Lung microvascular endothelial cell (primary cell): ENCODE data around the gene SEMA4D. TPM values are rescaled to one million over a fixed set of nuclear protein-coding genes. Genes with fewer than 3 reads are reported as not detected.

Source experiments
- DNase-seq, 2 donors: peaks; one replicate each; pipeline versions ENCODE4 v3.0.0 to v3.0.0-alpha.2; 2010; ENCODE audit warnings: low read depth in 2 of 2
- total RNA-seq: library from RNA; depleted of rRNA; stranded (reverse); fragments of >200 nt; gene quantifications from 2 replicates; pipeline ENCODE4 v1.2.1, GENCODE V29; 2014

SEMA4D gene
- total RNA-seq, 1 donor from 2014 or later, result 3.4 TPM

DNA sequence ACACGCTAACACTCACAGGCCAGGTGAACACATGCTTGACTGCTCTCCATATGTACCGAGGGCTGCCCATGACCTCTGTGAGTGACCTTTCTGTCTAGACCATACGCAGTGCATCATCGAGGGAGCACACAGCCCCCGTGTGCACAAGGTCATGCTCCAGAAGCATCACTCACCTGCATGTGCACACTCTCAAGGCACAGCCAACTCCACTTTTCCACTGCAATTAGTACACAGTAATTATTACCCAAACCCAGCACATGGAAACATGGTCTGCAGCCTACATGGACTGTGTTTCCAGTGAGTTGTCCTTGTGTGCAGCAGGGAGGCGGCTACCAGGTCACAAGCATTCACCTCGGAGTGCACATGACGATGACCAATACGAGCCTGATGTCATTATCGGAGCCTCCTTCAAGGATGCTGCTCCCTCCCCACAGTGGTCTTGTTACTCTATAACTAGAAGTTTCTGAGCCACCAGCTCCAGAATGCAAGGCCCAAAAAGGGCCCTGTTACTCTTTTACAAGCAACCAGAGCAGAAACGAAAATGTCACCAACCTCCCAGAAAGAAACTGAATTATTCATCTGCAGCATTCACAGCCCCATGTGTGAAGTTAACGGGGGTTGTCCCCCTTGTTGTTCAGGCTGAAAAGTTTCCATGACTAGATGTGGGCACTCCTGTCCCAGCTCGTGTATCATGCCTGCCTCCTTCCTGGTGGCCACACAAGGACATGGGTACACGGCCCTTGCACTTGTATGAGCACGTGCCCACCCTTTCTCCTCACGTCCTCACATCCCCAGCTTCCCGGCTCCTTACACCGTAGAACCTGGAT, 31.2 kb downstream of the SEMA4D start:
- no peak for DNase-seq

DNA sequence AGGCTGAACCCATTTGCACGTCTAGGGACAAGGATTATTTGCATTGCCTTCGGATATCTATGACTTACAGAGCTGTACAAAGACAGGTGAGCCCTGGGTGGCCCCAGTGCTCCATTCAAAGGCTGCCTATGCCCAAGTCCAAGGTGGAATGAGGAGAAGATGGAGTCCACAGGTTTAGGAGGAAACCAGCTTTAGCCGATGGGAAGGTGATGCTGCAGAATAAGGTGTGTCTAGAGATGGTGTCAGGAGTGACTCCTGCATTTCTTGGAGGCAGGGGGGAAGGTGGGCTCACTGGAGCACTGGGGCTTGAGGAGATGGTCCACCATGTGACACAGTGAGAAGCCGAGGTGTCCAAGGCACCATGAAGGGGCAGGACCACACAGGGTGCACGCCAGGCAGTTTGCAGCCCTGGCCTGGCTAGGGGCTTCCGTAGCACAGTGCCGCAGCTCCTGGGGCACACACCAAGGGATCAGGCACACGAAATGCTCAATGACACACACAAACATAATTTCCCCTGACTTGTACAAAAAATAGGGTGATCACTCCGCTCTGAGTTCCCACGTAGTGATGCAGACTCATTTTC, 32.1 kb downstream of the SEMA4D start:
- no peak for DNase-seq

DNA sequence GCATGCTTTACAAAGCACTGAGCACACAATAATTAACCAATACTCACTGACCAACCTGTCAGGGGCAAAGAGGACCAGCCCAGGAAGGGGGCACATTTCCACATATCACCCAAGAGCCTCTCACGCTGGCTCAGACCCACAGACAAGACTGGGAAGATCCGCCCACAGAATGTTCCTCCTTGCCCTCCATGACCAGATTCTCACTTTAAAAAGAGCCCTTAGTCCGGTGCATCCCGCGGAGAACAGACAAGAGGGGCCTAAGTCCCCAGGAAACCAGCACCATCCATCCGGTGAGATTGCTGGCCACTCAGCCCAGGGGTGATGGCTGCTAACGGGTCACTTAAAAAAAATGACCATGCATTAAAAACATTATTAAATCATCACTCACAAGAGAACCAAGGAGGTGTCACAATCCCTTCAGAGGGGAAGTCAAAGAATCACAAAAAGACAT, 32.9 kb downstream of the SEMA4D start:
- DNase-seq, result no peak

- DNase-seq, result no peak
Observed at GRCh38 chr9:89464300-89464901, 33.5 kb downstream of the SEMA4D start.

DNA sequence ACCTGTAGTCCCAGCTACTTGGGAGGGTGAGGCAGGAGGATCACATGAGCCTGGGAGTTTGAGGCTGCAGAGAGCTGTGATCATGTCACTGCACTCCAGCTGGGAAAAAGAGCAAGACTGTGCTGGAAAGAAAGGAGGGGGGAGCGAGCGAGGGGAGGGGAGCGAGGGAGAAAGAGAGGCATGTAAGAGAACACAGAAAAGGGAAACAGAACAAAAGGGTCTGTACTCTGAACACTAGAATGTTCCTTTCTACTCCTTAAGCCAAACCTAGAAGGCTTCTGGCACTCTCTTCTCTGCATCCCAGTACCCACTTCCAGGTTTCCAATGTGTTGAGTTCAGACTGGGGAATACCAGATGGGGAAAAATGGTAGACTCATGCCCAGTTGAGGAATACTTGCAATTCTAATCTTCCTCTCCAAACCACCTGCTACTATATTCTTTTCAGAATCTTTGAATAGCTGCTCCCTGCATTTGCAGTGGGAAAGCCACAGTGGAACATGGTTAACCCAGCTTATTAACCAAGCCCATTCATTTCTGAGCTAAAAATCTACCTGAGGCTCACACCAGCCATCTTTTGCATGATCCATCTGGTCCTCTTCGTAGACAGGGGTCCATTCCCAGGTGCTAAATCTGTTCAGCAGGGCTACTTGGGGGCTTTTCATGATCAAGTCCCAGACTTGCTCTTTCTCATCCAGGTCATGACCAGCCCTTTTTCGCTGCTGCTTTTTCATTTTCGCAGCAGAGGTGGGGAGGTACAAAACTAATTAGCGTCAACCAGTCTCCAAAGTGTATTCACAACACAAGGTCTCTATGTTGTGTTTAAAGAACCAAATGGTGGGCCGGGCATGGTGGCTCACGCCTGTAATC, 34.9 kb downstream of the SEMA4D start:
- no peak for DNase-seq

DNA sequence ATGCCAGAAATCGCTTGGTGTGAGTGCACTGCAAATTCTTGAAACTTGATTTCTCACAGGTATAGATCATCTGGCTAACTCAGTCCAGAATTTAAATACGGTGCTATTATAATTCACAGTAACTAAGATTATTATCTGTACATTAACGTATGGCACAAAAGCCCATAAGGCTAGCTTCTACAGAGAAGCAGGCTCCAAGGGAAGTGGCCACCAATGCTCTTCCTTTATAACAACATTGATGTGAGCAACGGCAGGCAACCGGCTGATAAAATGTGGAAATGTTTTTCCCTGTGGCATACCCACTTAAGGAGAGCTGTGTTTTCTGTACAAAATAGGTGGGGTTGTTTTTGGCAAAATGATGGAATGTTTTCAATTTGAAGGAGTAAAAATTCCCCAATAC, 35.7 kb downstream of the SEMA4D start:
- no peak for DNase-seq

GRCh38 chr9:89461265-89461664, 36.6 kb downstream of the SEMA4D start:
- DNase-seq, result peak; percentile 19 to 38

DNA sequence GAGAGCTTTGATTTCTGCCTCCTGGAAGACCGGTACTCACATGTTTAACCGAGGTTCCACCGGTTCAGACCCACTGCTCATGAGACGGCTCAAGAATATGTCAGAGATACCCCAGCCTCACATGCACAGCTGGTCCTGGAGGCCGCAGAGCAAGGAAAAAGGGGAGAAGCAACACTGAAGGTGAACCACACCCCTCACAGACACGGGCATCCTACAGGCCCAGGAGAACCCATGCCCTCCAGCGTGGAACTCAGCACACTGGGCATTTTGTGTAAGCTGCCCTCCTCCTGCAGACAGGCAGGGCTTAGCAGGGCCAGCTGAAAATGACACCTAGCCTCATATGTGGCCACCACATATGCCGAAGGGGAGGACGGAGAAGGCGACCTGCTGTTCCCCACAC, 37.4 kb downstream of the SEMA4D start:
- no peak for DNase-seq

DNA sequence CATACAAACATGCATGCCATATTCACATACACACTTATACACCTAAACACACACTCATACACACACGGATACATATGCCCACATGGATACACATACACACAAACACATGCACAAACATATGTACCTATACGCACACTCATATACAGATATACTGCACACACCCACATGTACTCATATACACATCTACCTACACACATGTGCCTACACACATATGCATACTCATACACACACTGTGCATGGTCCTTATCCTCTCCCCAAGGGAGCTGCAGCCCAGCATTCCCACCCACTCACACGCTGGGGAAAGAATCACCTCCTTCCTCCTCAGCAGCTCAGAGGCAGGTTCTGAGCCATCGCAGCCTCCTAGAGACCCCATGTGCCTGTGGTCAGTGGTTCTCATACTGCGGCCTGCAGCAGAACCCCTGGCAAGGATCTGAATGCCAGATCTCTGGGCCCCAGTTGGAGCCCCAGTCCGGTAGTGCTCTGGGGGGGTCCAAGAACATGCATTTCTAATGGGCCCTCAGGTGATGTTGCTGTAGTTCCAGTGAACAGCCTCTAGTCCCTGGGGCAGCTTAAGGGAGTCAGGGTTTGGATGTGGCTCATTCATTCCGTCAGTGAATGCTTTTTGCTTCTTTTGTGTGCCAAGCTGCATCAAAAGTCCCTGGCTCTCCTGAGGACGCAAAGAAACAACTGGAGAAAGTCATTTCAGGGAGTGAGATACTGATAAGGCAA, 39.0 kb downstream of the SEMA4D start:
- no peak for DNase-seq

DNA sequence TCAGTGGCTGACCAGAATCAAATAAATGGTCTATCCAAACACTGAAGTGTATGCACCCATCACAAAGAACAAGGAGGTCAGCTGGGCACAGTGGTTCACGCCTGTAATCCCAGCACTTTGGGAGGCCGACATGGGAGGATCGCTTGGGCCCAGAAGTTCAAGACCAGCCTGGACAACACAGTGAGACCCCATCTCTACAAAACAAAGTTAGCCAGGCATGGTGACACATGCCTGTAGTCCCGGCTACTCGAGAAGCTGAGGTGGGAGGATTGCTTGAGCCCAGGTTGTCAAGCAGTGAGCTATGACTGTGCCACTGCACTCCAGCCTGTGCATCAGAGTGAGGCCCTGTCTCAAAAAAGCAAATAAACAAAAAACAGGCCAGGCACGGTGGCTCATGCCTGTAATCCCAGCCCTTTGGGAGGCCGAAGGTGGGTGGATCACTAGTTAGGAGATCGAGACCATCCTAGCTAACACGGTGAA, 40.5 kb downstream of the SEMA4D start:
- no peak for DNase-seq

DNA sequence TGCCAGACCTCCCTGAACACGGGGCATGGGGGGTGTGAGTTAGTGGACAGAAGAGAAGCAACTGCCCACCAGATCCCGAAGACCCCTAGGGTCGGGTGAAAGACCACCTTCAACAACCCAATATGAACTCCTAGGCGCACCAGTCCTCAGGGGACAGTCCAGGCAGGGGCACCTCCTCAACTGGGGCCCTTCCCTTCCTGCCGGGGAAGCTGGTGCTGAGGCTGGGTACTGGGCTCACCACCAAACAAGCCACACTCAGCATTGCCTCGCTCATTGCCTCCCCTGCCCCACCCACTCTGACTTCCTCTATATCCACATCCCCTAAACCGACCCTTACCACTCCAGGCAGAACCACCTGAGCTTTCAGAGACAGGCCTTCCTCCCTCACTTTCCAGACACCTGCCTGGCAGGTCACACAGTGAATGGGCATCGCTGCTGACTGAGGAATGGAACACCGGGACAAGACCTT, 42.5 kb downstream of the SEMA4D start:
- no peak for DNase-seq

DNA sequence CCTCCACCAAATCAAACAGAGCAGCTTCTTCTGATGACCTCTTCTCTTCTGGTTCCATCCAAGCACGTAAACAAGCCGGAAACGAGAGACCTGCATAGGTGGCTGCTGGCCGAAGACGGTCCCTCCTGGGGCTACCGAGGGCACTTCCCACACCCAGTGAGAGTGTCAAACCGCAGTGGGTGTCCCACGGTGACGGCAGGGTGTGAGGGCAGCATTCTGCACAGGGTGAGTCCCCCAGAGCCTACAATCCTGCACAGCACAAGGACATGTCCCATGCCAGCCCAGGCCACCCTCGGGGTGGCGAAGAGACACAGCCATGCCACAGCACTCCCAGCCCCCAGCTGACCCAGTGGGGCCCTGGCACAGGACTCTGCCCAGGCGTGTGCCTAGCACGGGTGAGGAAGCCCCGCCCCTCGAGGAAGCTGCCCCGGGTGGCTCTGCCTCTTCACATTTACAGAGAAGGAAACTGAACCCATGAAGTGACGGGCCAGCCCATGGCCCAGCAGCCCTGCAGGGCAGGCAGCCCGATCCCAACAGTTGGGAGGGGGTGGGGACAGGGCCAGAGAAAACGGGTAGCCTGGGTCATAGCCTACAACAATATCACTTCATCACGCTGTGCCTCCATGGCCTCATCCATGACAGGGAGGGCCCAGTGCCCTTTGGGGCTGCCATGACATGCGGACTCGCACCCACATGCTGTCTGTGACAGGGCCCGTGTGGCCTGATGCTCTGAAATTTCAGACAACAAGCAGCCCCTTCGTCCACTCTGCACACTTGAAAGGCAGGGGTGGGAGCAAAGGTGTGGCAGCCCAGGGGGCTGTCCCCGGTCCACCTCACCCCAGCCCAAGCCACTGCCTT, 43.2 kb downstream of the SEMA4D start:
- no peak for DNase-seq

- no peak for DNase-seq
Observed at GRCh38 chr9:89453452-89453851, 44.5 kb downstream of the SEMA4D start.

- peak in 1 of 2 donors; percentile 18 for DNase-seq
Observed at GRCh38 chr9:89452561-89452960, 45.4 kb downstream of the SEMA4D start.

DNA sequence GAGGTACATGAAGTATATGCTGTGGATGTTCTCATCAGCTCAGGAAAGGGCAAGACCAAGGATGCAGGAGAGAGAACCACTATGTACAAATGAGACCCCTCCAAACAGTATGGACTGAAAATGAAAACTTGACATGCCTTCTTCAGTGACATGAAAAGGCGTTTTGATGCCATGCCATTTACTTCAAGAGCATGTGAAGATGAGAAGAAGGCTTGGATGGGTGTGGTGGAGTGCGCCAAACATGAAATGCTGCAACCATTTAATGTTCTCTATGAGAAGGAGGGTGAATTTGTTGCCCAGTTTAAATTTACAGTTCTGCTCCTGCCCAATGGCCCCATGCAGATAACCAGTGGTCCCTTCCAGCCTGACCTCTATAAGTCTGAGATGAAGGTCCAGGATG, 47.7 kb downstream of the SEMA4D start:
- no peak for DNase-seq

GRCh38 chr9:89449261-89449671, 48.6 kb downstream of the SEMA4D start:
- no peak for DNase-seq

DNA sequence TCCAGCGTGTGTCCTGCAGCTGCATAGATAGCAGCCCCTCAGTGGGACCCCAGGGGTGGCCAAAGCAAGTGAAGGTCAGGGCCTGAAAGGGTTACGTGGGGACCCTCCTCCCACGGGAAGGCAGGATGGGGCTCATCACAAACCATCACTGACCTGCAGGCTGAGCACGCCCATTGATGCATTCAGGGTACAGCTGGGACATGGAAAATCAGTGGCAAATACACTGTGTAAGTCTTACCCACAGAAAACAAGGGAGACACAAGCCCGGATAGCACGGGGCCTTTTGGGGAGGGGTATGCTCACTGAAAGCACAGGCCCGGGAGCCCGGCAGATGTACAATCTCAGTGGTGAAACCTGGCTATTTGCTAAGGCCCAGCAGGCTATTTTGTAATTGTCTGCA, 49.1 kb downstream of the SEMA4D start:
- no peak for DNase-seq

DNA sequence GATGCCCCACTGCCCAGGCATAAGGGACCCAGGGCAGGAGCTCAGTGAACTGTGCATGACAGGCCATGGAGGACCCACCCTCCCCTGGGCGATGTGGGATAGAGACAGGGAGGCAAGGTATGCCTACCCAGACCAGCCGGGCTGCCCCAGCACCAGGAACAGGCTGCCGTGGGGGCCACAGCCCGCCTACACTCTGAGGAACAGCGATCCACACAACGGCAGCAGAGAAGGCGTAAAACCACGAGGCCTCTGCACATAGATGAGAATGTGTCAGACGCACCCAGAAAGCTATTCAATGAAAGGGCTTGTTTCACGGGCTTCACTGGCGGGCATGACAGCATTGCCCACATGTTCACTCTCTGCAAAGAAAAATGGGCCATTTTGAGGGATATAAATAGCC, 49.5 kb downstream of the SEMA4D start:
- no peak for DNase-seq

DNA sequence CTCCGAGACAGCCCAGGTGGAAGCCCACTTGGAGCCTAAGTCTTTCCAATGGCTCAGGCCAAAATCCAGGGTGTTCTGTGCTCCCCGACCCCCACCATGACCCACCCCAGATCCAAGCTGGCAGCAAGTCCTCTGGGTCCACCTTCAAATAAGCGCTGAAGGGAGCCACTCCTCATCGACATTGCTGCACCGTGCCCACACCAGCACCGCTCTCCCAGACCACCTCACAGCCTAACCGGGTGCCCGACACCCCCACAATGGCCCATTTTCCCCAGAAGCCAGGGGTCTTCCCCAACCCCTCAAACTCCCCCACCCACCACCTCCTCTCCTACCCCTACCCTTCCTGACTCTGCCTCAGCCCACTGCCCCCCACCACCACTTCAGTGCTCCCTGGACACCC, 50.5 kb downstream of the SEMA4D start:
- no peak for DNase-seq

- DNase-seq, result no peak
Observed at GRCh38 chr9:89446961-89447310, 51.0 kb downstream of the SEMA4D start.
